CD1c-positive myeloid dendritic cell (primary cell): ENCODE results near the gene FGFR2.

Experiments used
- DNase-seq: peaks from one replicate; pipeline ENCODE4 v3.0.0-alpha.2; 2016; ENCODE audit errors: extremely low spot score

The FGFR2 gene

DNA sequence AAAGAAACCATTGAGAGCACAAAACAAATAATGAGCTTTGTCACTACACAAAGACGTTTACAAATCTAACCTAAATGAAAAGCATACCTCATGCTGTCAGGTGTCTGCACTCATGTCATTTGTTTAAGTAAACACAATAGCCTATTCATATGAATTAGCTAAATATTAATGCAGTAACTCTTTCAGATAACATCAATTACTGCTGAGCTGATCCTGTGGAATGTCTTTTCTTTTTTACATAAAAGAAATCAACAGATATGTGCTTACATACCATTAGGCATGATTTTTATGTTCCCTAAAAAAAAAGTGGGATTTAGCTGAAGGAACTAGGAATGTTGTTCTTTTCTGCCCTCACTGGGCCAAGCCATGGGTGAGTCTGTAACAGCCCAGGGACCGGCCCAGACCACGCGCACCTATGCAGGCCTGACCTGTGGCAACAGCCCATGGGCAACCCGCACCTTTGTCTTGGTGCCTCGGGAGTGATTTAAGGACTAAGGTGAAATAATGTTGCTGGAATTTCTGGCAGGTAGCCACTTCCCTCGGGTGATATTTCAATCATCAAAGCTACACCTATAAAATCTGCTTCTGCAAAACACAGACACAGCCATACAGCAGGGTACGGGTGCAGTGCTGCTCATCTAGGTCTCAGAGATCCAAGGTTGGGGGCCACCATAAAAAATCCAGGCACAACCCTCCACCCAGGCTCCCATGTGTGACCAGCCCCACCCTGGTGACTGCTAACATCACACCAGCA lies 44.6 kb downstream of the FGFR2 start:
- no peak for DNase-seq

DNA sequence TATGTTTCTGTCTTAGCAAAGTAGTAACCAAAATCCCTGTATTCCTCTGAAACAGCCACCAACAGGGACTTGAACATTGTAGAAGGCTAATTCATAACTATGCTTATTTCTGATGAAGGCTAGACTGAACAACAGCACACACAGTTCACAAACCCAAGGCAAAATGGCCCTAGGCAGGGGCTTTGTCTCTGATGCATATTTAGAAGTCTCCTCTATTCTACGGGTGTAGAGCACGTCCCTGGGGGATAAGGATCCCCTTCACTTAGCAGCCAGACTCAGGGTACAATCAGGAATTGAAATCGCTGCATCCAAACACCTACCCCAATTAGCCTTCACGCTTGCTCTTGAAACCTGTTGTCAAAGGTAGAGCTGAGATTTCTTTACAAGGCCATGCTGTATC lies 45.5 kb downstream of the FGFR2 start:
- DNase-seq = no peak

- DNase-seq = no peak
Measured at GRCh38 chr10:121551210-121551885, 46.9 kb downstream of the FGFR2 start.

GRCh38 chr10:121544301-121544869 lies 53.9 kb downstream of the FGFR2 start:
- no peak for DNase-seq

- DNase-seq = no peak
Measured at GRCh38 chr10:121543545-121543944, 54.7 kb downstream of the FGFR2 start.

DNA sequence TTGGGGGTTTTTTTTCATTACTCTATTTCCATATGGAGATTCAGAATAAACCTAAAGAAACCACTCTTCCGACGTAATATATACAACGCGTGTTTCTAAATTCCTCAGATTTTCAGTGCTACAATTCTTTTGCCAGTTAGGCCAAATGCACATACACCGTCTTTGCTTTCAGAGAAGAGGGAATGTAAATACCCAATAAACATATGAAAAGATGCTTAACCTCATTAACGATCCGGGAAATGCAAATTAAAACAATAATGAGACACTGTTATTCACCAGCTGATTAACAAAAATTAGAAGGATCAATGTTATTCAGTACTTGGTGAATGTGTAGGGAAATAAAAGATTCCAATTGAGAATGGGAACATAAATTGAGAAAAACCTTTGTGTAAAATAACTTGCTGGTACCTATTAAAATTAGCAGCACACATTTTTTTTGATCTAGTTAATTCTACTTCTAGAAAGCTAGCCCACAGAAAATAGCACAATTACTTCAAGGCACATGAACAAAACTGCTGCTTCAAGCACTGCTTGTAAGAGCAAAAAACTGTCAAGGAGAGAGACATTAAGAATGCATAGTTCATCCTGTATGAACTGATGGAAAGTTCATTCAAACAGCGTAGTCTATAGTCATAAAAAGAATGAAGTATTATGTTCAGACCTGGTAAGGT lies 56.7 kb downstream of the FGFR2 start:
- DNase-seq = no peak

- no peak for DNase-seq
Measured at GRCh38 chr10:121540732-121541395, 57.4 kb downstream of the FGFR2 start.

GRCh38 chr10:121539786-121540185 lies 58.5 kb downstream of the FGFR2 start:
- no peak for DNase-seq

- DNase-seq = no peak
Measured at GRCh38 chr10:121536310-121536913, 61.8 kb downstream of the FGFR2 start.

GRCh38 chr10:121535381-121535780 lies 62.9 kb downstream of the FGFR2 start:
- no peak for DNase-seq

GRCh38 chr10:121532292-121532864 lies 65.9 kb downstream of the FGFR2 start:
- DNase-seq = no peak

DNA sequence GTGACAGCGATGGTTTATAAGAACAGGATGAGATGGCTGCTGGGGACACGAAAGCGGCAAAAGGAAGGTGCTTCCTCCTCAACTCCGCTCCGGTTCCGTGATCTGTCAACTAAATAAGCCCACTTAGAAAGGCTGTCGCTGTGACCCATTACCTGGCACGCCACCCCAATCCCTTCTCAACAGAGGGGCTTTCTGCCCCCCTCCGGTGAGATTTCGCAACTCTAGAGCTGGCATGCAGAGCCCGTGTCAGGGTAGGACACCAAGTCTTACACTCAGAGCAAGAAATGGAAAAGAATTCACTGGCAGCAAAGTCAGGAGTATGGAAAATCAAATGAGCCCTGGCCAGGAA lies 66.4 kb downstream of the FGFR2 start:
- DNase-seq = no peak

DNA sequence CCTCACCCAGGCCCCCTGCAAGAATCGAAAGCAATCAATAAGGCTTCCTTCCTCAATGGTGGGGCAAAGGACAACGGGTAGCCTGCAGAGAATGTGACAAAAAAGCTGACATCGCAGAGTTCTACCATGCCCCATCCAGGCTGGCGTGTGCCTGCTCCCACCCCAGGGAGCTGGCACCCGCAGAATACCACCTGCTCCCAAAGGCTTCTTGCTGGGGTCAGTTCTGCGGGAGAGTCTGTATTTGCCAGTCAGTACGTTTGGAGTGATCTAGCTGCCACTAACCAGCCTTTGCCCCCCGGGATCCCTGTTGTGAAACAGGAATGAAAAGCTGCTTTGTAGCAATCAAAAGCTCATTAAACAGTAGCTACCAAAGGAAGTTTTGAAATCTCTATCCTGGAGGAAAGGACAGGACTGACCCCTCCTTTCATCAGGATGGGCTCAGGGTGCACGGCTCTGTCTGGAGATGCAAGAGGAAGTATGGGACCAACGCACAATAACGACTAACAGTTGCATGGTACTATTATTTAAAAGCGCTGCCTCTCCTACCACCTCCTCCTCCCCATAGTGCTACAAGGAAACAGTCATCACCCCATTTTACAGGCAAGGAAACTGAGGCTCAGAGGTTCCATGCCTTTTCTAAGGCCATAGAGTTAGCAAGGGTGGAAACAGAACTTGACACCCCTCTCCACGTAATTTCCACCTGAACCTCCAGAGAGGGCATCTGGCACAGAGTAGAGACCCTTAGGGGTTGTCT lies 67.0 kb downstream of the FGFR2 start:
- no peak for DNase-seq

DNA sequence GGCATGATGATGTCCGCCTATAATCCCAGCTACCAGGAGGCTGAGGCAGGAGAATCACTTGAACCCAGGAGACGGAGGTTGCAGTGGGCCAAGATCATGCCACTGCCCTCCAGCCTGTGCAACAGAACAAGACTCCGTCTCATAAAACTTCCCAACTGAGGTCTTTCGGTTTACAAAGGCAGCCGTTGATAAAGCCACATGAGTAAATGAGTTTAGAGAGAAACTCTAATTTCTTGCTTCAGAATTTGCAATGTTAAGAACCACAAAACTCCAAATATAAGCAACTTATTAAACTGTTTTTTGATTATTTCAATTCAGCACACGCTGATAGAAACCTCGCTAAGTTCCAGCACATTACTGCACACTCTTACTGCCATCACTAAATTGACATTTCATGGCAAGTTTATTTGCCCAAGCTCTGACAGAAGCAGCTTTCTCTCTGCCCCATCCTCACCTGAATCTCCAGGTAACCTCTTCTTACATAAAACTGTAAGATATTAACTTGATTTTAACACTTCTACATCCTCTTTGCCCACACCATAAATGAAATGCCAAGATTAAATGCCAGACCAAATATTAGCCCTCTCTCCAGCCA lies 67.7 kb downstream of the FGFR2 start:
- DNase-seq = no peak

DNA sequence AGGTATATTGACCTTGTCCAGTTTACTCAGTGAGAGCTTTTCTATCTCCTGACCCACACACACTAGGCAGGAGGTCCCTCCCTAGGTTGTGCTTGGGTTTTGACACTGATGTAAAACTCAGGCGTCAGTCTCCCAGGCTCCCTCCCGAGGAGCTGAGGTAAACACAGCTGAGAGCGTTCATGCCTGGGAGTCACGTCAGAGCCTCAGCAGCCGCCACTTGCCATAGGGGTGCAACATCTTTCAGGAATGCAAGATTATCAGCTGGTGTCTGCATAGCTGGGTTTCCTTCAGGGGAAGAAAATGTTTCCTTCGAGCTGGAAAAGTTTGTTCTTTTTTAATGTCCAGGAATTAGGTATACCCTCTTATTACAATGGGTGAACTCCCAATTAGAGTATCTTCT lies 70.6 kb downstream of the FGFR2 start:
- DNase-seq = no peak

- DNase-seq = peak; percentile 8
Measured at GRCh38 chr10:121526801-121527221, 71.4 kb downstream of the FGFR2 start.

DNA sequence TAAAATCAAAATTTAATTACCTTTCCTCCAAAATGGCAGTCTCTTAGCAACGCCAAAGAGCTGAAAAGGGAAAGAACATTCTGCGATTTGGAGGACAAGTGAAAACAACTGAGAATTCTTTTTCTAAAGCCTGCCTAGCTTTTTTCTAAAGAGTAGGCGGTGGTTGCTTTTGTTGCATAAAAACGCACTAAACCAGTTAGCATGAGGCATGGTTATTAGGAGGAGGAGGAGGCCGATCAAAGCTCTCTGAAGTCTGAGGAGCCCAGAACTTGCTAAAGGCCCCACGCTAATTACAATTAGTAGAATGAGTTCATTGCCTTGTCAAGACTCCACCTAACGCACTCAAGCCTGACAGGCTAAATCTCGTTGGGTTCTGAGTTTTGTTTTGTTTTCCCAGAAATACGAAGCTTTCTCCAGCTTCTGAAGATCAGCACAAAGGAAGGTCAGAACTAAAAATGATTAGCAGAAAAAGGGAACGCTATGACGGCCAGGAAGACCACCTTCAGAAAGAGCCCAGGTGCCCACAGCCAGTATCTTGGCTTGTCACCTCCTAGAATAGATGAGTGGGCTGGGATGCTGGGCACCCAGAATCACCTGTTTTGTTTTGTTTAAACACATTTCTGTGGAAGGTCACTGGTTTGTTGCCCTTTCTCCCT lies 72.0 kb downstream of the FGFR2 start:
- DNase-seq = no peak

GRCh38 chr10:121525251-121526134 lies 72.8 kb downstream of the FGFR2 start:
- no peak for DNase-seq
